ENCODE results near the gene OS9.

The OS9 gene

GRCh38 chr12:57767876-57768275 is 73.9 kb downstream of the OS9 start:
- no peak for DNase-seq (ENCODE audit: low read depth)
- TF ChIP-seq CTCF (conservative IDR thresholded peaks at IDR 0.05; ENCODE audit: low read depth, low read length) = no peak
- no peak overlapping the region for H3K4me3 ChIP-seq (ENCODE audit: low read length)

GRCh38 chr12:57769594-57769993 is 75.7 kb downstream of the OS9 start:
- no peak for DNase-seq (ENCODE audit: low read depth)
- TF ChIP-seq CTCF (conservative IDR thresholded peaks at IDR 0.05; ENCODE audit: low read depth, low read length) = no peak
- H3K4me3 ChIP-seq (ENCODE audit: low read length) = no peak overlapping the region

- no peak overlapping the region for H3K4me3 ChIP-seq (ENCODE audit: low read length)
- no peak for TF ChIP-seq CTCF (conservative IDR thresholded peaks at IDR 0.05; ENCODE audit: low read depth, low read length)
- no peak for DNase-seq (ENCODE audit: low read depth)
Measured at GRCh38 chr12:57770734-57771133, 76.8 kb downstream of the OS9 start.

Data from retinal pigment epithelial cell (primary cell).